HG02981 (cell line): ENCODE measurements around the gene ATP8A1.
A peak's percentile ranks its signal among the peaks of the same experiment; 100 is the strongest.
"Not testable (repeated sequence)": the region's sequence is repeated elsewhere in the genome, so short reads cannot be mapped to it uniquely, and the experiment has no call there.

Experiments used
- ATAC-seq: cut with Tn5 transposase; IDR thresholded peaks from one replicate; pipeline ENCODE4 v1.9.1; 2021; ENCODE audit warnings: mild to moderate bottlenecking, moderate library complexity; ENCODE audit not compliant: unreplicated experiment

The ATP8A1 gene

GRCh38 chr4:42377497-42377896 is 279.4 kb downstream of the ATP8A1 start:
- ATAC-seq = no peak

- ATAC-seq = not testable (repeated sequence)
These were observed 284.6 kb downstream of the ATP8A1 start for GRCh38 chr4:42372303-42372702.

GRCh38 chr4:42371305-42372252 is 285.3 kb downstream of the ATP8A1 start:
- peak; percentile 67 for ATAC-seq

GRCh38 chr4:42369489-42369888 is 287.4 kb downstream of the ATP8A1 start:
- no peak for ATAC-seq

- no peak for ATAC-seq
These were observed 289.9 kb downstream of the ATP8A1 start for GRCh38 chr4:42366959-42367358.

GRCh38 chr4:42364266-42365053 is 292.4 kb downstream of the ATP8A1 start:
- ATAC-seq = no peak

- ATAC-seq = no peak
These were observed 293.3 kb downstream of the ATP8A1 start for GRCh38 chr4:42363614-42364013.

- no peak for ATAC-seq
These were observed 294.3 kb downstream of the ATP8A1 start for GRCh38 chr4:42362591-42362990.

- no peak for ATAC-seq
These were observed 295.4 kb downstream of the ATP8A1 start for GRCh38 chr4:42361456-42361855.

GRCh38 chr4:42360256-42360669 is 296.6 kb downstream of the ATP8A1 start:
- ATAC-seq = no peak

GRCh38 chr4:42359711-42360110 is 297.2 kb downstream of the ATP8A1 start:
- no peak for ATAC-seq
